ENCODE measurements around the gene GMDS.

GRCh38 chr6:1962201-1962600 lies 283.2 kb downstream of the GMDS start:
- TF ChIP-seq CTCF (IDR thresholded peaks at IDR 0.05; ENCODE audit: low read depth, low read length) (no peak), EZH2phosphoT487 (IDR thresholded peaks at IDR 0.05; ENCODE audit: low read depth) (no peak)

Measured in OCI-LY3 (cell line).